Measurements from ENCODE around the gene LBH.

GRCh38 chr2:30306522-30306921 is 75.2 kb downstream of the LBH start:
- TF ChIP-seq EP300 (IDR thresholded peaks at IDR 0.05) (no peak), CTCF (IDR thresholded peaks at IDR 0.05) (no peak), POLR2A (IDR thresholded peaks at IDR 0.05; ENCODE audit: low read depth) (no peak), POLR2AphosphoS5 (IDR thresholded peaks at IDR 0.05) (no peak)

Data from esophagus muscularis mucosa (tissue), 4 donors.